ENCODE measurements around the gene SKIDA1.
"Not testable (repeated sequence)": the region's sequence is repeated elsewhere in the genome, so short reads cannot be mapped to it uniquely, and the experiment has no call there.

Gene SKIDA1

GRCh38 chr10:21525367-21526187 is at the start of gene SKIDA1:
Gene SKIDA1, minus strand, starts transcription at chr10:21525682. Its CDS starts 7,860 bp downstream, at chr10:21517822.
- DNase-seq (ENCODE audit: low read depth in 2 of 2), result no peak

GRCh38 chr10:21574514-21574913 is 49.0 kb upstream of the SKIDA1 start:
- not testable (repeated sequence) for DNase-seq (ENCODE audit: low read depth in 2 of 2)

- DNase-seq (ENCODE audit: low read depth in 2 of 2), result no peak
Measured at GRCh38 chr10:21572578-21572977, 47.1 kb upstream of the SKIDA1 start.

- no peak for DNase-seq (ENCODE audit: low read depth in 2 of 2)
Measured at GRCh38 chr10:21570761-21571521, 45.5 kb upstream of the SKIDA1 start.

- not testable (repeated sequence) for DNase-seq (ENCODE audit: low read depth in 2 of 2)
Measured at GRCh38 chr10:21558984-21559383, 33.5 kb upstream of the SKIDA1 start.

GRCh38 chr10:21556527-21556926 is 31.0 kb upstream of the SKIDA1 start:
- DNase-seq (ENCODE audit: low read depth in 2 of 2), result no peak

GRCh38 chr10:21552638-21553037 is 27.2 kb upstream of the SKIDA1 start:
- DNase-seq (ENCODE audit: low read depth in 2 of 2), result no peak

- DNase-seq (ENCODE audit: low read depth in 2 of 2), result no peak
Measured at GRCh38 chr10:21547246-21547645, 21.8 kb upstream of the SKIDA1 start.

- DNase-seq (ENCODE audit: low read depth in 2 of 2), result not testable (repeated sequence)
Measured at GRCh38 chr10:21540701-21541100, 15.2 kb upstream of the SKIDA1 start.

- DNase-seq (ENCODE audit: low read depth in 2 of 2), result no peak
Measured at GRCh38 chr10:21536874-21537273, 11.4 kb upstream of the SKIDA1 start.

GRCh38 chr10:21535976-21536375 is 10.5 kb upstream of the SKIDA1 start:
- DNase-seq (ENCODE audit: low read depth in 2 of 2), result not testable (repeated sequence)

GRCh38 chr10:21535494-21535965 is 10.0 kb upstream of the SKIDA1 start:
- no peak for DNase-seq (ENCODE audit: low read depth in 2 of 2)

GRCh38 chr10:21534604-21535493 is 9.4 kb upstream of the SKIDA1 start:
- no peak for DNase-seq (ENCODE audit: low read depth in 2 of 2)

- DNase-seq (ENCODE audit: low read depth in 2 of 2), result no peak
Measured at GRCh38 chr10:21534280-21534586, 8.8 kb upstream of the SKIDA1 start.

- DNase-seq (ENCODE audit: low read depth in 2 of 2), result peak; percentile 81 to 83
Measured at GRCh38 chr10:21533467-21534279, 8.2 kb upstream of the SKIDA1 start, which contains the start of gene MLLT10. Gene MLLT10, plus strand, starts transcription at chr10:21534232. Its CDS starts 413 bp downstream, at chr10:21534645.

GRCh38 chr10:21532694-21533466 is 7.4 kb upstream of the SKIDA1 start:
- no peak for DNase-seq (ENCODE audit: low read depth in 2 of 2)

GRCh38 chr10:21531164-21531563 is 5.7 kb upstream of the SKIDA1 start:
- DNase-seq (ENCODE audit: low read depth in 2 of 2), result no peak

GRCh38 chr10:21530641-21531040 is 5.2 kb upstream of the SKIDA1 start:
- no peak for DNase-seq (ENCODE audit: low read depth in 2 of 2)

GRCh38 chr10:21530168-21530567 is 4.7 kb upstream of the SKIDA1 start:
- DNase-seq (ENCODE audit: low read depth in 2 of 2), result no peak

Measured in activated CD4-positive, alpha-beta T cell treated with anti-CD3 and anti-CD28 coated beads for 24 hours (primary cell).